ENCODE results near the gene AMACR. TPM values are rescaled to one million over a fixed set of nuclear protein-coding genes. Genes with fewer than 3 reads are reported as not detected.
A peak's percentile ranks its signal among the peaks of the same experiment; 100 is the strongest.

AMACR gene
- total and polyA plus RNA-seq, 7 experiments from 2014 or later: 2.7 to 12.0 (median 8.2) TPM

DNA sequence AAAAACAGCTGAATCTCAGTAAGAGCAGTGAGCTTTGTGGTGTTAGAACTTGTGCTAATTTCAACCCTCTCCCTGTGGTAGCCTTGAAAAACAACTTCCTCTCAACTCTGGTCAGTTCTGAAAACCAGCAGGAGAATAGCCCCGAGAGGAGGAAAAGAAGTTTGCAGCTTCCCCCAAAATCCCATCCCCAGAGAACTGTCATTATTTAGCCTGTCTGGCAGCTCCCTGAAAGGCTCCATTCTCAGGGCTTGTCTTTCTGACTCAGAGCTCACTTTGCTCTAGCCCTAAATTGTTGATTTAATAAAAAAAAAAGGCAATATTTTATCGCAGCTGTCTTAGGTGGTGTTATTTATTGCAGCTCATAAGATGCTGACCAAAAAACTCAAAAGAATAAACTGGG lies 12.0 kb downstream of the AMACR start:
- H3K27me3 Mint-ChIP-seq: no peaks in the 10 kb centered on the region
- H3K4me1 ChIP-seq (ENCODE audit: control insufficient read depth in 2 of 2, insufficient read depth in 2 of 2, low read length in 2 of 2): no peaks in the 10 kb centered on the region
- no peak overlapping the region for H3K27ac ChIP-seq (ENCODE audit: low read depth, low read length)
- H3K4me1 Mint-ChIP-seq: peaks cover 4 to 44% (median 6%) of the 10 kb centered on the region in 7 donors
- no peaks in the 10 kb centered on the region for H3K36me3 ChIP-seq (ENCODE audit: control insufficient read depth in 2 of 3, insufficient read depth in 3 of 3, low read length in 3 of 3)
- ChIA-PET POLR2A (interaction anchor here (2.2 kb wide), 1 partner anchor 12 kb away, joined by 10 read pairs; the partner anchor contains the start of gene AMACR), CTCF (interaction anchor here (0.6 to 3.1 kb wide), 6 partner anchors 18 to 476 kb away, joined by 3 to 18 read pairs (median 3); no protein-coding TSS in a partner anchor)
- ATAC-seq (no peak), DNase-seq (no peak)
- H3K4me3 Mint-ChIP-seq: no peak overlapping the region
- H3K36me3 Mint-ChIP-seq: peaks cover 5 to 27% (median 14%) of the 10 kb centered on the region in 5 donors
- H3K9me3 Mint-ChIP-seq: no peaks in the 10 kb centered on the region
- intact Hi-C loops (cut with micrococcal nuclease): loop anchor here in 1 of 2 donors (5.0 kb wide), 1 partner anchor 656 kb away; no protein-coding TSS in a partner anchor
- no peak overlapping the region for H3K4me3 ChIP-seq (ENCODE audit: low read length)
- H3K27me3 ChIP-seq (ENCODE audit: control insufficient read depth in 2 of 2, insufficient read depth in 2 of 2, low read length in 2 of 2): no peaks in the 10 kb centered on the region
- no peaks in the 10 kb centered on the region for H3K9me3 ChIP-seq (ENCODE audit: control insufficient read depth in 2 of 3, low read length in 3 of 3)
- no peak overlapping the region for H3K27ac Mint-ChIP-seq

DNA sequence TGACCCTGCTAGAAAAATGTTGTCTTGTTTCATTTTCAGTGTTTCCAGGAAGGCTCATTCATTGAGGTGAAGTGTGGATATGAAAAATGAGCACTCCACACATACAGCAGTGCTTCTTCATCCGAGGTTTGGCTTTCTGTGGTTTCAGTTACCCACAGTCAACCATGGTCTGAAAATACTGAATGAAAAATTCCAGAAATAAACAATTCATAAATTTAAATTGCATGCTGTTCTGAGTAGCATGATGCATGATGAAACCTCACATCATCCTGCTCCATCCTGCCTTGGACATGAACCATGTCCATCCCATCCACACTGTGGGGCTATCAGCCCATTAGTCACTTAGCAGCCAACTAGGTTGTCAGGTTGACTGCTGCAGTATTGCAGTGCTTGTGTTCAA lies 13.0 kb downstream of the AMACR start:
- Mint-ChIP-seq H3K27me3 (no peaks in the 10 kb centered on the region), H3K9me3 (no peaks in the 10 kb centered on the region), H3K4me3 (peak overlapping the region in 1 of 10 donors; percentile 59), H3K36me3 (peaks cover 5 to 27% (median 14%) of the 10 kb centered on the region in 5 donors), H3K27ac (peak overlapping the region in 2 of 9 donors; percentile 32 to 53), H3K4me1 (peaks cover 4 to 44% (median 6%) of the 10 kb centered on the region in 7 donors)
- H3K27ac ChIP-seq (ENCODE audit: low read depth, low read length): no peak overlapping the region
- no peaks in the 10 kb centered on the region for H3K9me3 ChIP-seq (ENCODE audit: control insufficient read depth in 2 of 3, low read length in 3 of 3)
- no peaks in the 10 kb centered on the region for H3K4me1 ChIP-seq (ENCODE audit: control insufficient read depth in 2 of 2, insufficient read depth in 2 of 2, low read length in 2 of 2)
- no peak overlapping the region for H3K4me3 ChIP-seq (ENCODE audit: low read length)
- H3K27me3 ChIP-seq (ENCODE audit: control insufficient read depth in 2 of 2, insufficient read depth in 2 of 2, low read length in 2 of 2): no peaks in the 10 kb centered on the region
- ATAC-seq (no peak), DNase-seq (no peak)
- no peaks in the 10 kb centered on the region for H3K36me3 ChIP-seq (ENCODE audit: control insufficient read depth in 2 of 3, insufficient read depth in 3 of 3, low read length in 3 of 3)
- ChIA-PET CTCF (no interaction called here), POLR2A (no interaction called here)
- intact Hi-C loops (cut with micrococcal nuclease): loop anchor here (1.0 to 5.0 kb wide), 2 partner anchors 12 to 657 kb away; no protein-coding TSS in a partner anchor

DNA sequence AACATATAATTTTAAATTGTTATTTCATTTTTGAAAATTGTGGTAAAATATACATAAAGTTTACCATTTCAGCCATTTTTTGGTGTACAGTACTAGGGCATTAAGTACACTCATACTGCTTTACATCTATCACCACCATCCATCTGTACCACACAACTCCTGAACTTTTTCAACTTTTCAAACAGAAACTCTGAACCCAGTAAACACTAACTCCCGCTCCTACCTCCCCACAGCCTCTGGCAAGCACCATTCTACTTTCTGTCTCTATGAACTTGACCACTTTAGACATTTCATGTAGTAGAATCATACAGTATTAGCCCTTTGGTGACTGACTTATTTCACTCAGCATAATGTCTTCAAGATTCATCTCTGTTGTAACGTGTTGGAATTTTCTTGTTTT lies 15.0 kb downstream of the AMACR start:
- no peaks in the 10 kb centered on the region for H3K9me3 ChIP-seq (ENCODE audit: control insufficient read depth in 2 of 3, low read length in 3 of 3)
- H3K4me3 ChIP-seq (ENCODE audit: low read length): no peak overlapping the region
- no peak overlapping the region for H3K27ac Mint-ChIP-seq
- H3K4me1 Mint-ChIP-seq: peaks cover 4 to 41% (median 6%) of the 10 kb centered on the region in 7 donors
- peaks cover 0 to 12% (median 4%) of the 10 kb centered on the region in 3 experiments for H3K36me3 ChIP-seq (ENCODE audit: control insufficient read depth in 2 of 3, insufficient read depth in 3 of 3, low read length in 3 of 3)
- H3K4me3 Mint-ChIP-seq: no peak overlapping the region
- H3K27me3 Mint-ChIP-seq: no peaks in the 10 kb centered on the region
- no peak for DNase-seq
- H3K27ac ChIP-seq (ENCODE audit: low read depth, low read length): no peak overlapping the region
- CTCF ChIA-PET: no interaction called here
- H3K4me1 ChIP-seq (ENCODE audit: control insufficient read depth in 2 of 2, insufficient read depth in 2 of 2, low read length in 2 of 2): no peaks in the 10 kb centered on the region
- peaks cover 21 to 40% (median 22%) of the 10 kb centered on the region in 5 donors for H3K36me3 Mint-ChIP-seq
- peaks cover 0 to 8% (median 0%) of the 10 kb centered on the region in 11 donors for H3K9me3 Mint-ChIP-seq
- ATAC-seq: no peak
- POLR2A ChIA-PET: no interaction called here
- intact Hi-C loops (cut with micrococcal nuclease): no loop called here
- H3K27me3 ChIP-seq (ENCODE audit: control insufficient read depth in 2 of 2, insufficient read depth in 2 of 2, low read length in 2 of 2): no peaks in the 10 kb centered on the region

DNA sequence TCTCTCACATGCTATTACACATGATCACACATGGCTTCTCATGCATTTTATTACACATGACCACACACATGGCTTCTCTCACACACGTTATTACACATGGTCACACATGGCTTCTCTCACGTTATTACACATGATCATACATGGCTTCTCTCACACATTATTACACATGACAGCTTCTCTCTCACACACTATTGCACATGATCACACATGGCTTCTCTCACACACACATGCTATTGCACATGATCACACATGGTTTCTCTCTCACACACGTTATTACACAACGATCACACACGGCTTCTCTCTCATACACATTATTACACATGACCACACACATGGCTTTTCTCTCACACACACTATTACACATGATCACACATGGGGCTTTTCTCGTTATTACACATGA lies 22.4 kb downstream of the AMACR start:
- no peak overlapping the region for H3K27ac Mint-ChIP-seq
- peaks cover 0 to 12% (median 0%) of the 10 kb centered on the region in 11 donors for H3K9me3 Mint-ChIP-seq
- no peaks in the 10 kb centered on the region for H3K27me3 ChIP-seq (ENCODE audit: control insufficient read depth in 2 of 2, insufficient read depth in 2 of 2, low read length in 2 of 2)
- H3K4me3 Mint-ChIP-seq: no peak overlapping the region
- peaks cover 9 to 23% (median 22%) of the 10 kb centered on the region in 5 donors for H3K36me3 Mint-ChIP-seq
- ChIA-PET CTCF (no interaction called here), POLR2A (no interaction called here)
- no peaks in the 10 kb centered on the region for H3K4me1 Mint-ChIP-seq
- H3K36me3 ChIP-seq (ENCODE audit: control insufficient read depth in 2 of 3, insufficient read depth in 3 of 3, low read length in 3 of 3): peaks cover 0 to 12% (median 4%) of the 10 kb centered on the region in 3 experiments
- ATAC-seq (no peak), DNase-seq (no peak)
- H3K27ac ChIP-seq (ENCODE audit: low read depth, low read length): no peak overlapping the region
- no peaks in the 10 kb centered on the region for H3K4me1 ChIP-seq (ENCODE audit: control insufficient read depth in 2 of 2, insufficient read depth in 2 of 2, low read length in 2 of 2)
- H3K9me3 ChIP-seq (ENCODE audit: control insufficient read depth in 2 of 3, low read length in 3 of 3): no peaks in the 10 kb centered on the region
- intact Hi-C loops (cut with micrococcal nuclease): no loop called here
- H3K4me3 ChIP-seq (ENCODE audit: low read length): no peak overlapping the region
- no peaks in the 10 kb centered on the region for H3K27me3 Mint-ChIP-seq

DNA sequence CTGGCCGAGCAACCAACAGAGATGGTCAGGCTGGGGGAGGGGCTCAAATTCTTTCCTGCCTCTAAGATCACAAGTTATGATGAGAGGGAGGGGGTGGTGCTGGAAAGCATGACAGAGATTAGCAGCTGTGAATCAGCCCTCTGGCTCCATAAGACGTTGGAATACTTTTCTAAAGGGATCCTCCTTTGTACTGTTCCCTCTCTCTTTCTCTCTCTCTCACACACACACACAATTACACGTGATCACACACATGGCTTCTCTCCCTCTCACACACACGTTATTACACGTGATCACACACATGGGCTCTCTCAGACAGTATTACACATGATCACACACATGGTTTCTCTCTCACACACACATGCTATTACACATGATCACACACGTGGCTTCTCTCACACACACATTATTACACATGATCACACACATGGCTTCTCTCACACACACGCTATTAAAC lies 23.2 kb downstream of the AMACR start, which contains the start of gene SLC45A2:
Gene SLC45A2, minus strand, starts transcription at position 23 of the 454 bp plus-strand sequence. CDS start 110 bp downstream, outside the sequence.
- Histone ChIP-seq H3K4me1 (ENCODE audit: control insufficient read depth in 2 of 2, insufficient read depth in 2 of 2, low read length in 2 of 2) (no peaks in the 10 kb centered on the region), H3K9me3 (ENCODE audit: control insufficient read depth in 2 of 3, low read length in 3 of 3) (no peaks in the 10 kb centered on the region), H3K4me3 (ENCODE audit: low read length) (no peak within 1 kb of the TSS), H3K27ac (ENCODE audit: low read depth, low read length) (no peak within 1 kb of the TSS), H3K27me3 (ENCODE audit: control insufficient read depth in 2 of 2, insufficient read depth in 2 of 2, low read length in 2 of 2) (no peaks in the 10 kb centered on the region), H3K36me3 (ENCODE audit: control insufficient read depth in 2 of 3, insufficient read depth in 3 of 3, low read length in 3 of 3) (peaks cover 0 to 12% (median 4%) of the 10 kb centered on the region in 3 experiments)
- no peak within 1 kb of the TSS for H3K4me3 Mint-ChIP-seq
- DNase-seq (no peak), ATAC-seq (no peak)
- H3K27ac Mint-ChIP-seq: peak within 1 kb of the TSS in 1 of 9 donors; percentile 41
- no peaks in the 10 kb centered on the region for H3K4me1 Mint-ChIP-seq
- ChIA-PET POLR2A (no interaction called here), CTCF (interaction anchor here (1.3 kb wide), 1 partner anchor 14 kb away, joined by 4 read pairs; no protein-coding TSS in a partner anchor)
- intact Hi-C loops (cut with micrococcal nuclease): no loop called here
- no peaks in the 10 kb centered on the region for H3K27me3 Mint-ChIP-seq
- H3K36me3 Mint-ChIP-seq: peaks cover 11 to 23% (median 21%) of the 10 kb centered on the region in 5 donors
- peaks cover 0 to 12% (median 0%) of the 10 kb centered on the region in 11 donors for H3K9me3 Mint-ChIP-seq

DNA sequence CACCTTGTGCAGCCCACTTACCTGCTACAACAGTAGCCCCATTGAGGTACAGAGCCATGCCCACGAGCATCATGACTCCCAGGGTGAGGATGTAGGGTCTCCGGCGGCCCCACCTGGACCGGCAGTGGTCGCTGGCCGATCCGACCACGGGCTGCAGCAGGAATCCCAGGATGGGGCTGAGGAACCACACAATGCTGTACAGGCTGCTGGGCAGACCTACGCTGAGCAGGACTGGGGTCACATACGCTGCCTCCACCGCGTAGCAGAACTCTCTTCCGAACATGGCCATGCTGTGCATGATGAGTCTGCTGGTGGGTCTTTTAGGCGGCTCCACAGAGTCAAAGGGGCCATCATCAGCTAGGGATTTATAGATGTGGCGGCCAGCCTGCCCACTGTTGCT lies 23.7 kb downstream of the AMACR start:
- peak overlapping the region in 1 of 9 donors; percentile 41 for H3K27ac Mint-ChIP-seq
- H3K36me3 ChIP-seq (ENCODE audit: control insufficient read depth in 2 of 3, insufficient read depth in 3 of 3, low read length in 3 of 3): peaks cover 0 to 12% (median 4%) of the 10 kb centered on the region in 3 experiments
- intact Hi-C loops (cut with micrococcal nuclease): no loop called here
- peaks cover 0 to 12% (median 0%) of the 10 kb centered on the region in 11 donors for H3K9me3 Mint-ChIP-seq
- no peaks in the 10 kb centered on the region for H3K4me1 Mint-ChIP-seq
- H3K4me3 ChIP-seq (ENCODE audit: low read length): no peak overlapping the region
- peaks cover 11 to 20% (median 18%) of the 10 kb centered on the region in 5 donors for H3K36me3 Mint-ChIP-seq
- ChIA-PET CTCF (interaction anchor here (1.3 kb wide), 1 partner anchor 14 kb away, joined by 4 read pairs; no protein-coding TSS in a partner anchor), POLR2A (no interaction called here)
- no peak for ATAC-seq
- H3K9me3 ChIP-seq (ENCODE audit: control insufficient read depth in 2 of 3, low read length in 3 of 3): no peaks in the 10 kb centered on the region
- no peaks in the 10 kb centered on the region for H3K4me1 ChIP-seq (ENCODE audit: control insufficient read depth in 2 of 2, insufficient read depth in 2 of 2, low read length in 2 of 2)
- no peak for DNase-seq
- H3K27ac ChIP-seq (ENCODE audit: low read depth, low read length): no peak overlapping the region
- H3K27me3 ChIP-seq (ENCODE audit: control insufficient read depth in 2 of 2, insufficient read depth in 2 of 2, low read length in 2 of 2): no peaks in the 10 kb centered on the region
- peaks cover 0 to 3% (median 0%) of the 10 kb centered on the region in 5 donors for H3K27me3 Mint-ChIP-seq
- H3K4me3 Mint-ChIP-seq: no peak overlapping the region
